Activated T-cell treated with anti-CD3 and anti-CD28 coated beads, Interleukin-2, amount 50 U/mL, for 72 hours (primary cell): Measurements from ENCODE around the gene MAGI2. TPM values are rescaled to one million over a fixed set of nuclear protein-coding genes. Genes with fewer than 3 reads are reported as not detected.

Experiments used
- ATAC-seq, 2 donors: fragments of 150-1000 bp; cut with Tn5 transposase; replicated peaks in 1 of 2; 2 replicates each; pipeline ENCODE4 v1.10.0; 2021; ENCODE audit warnings: moderate library complexity in 2 of 2, mild to moderate bottlenecking in 1 of 2
- DNase-seq, 2 donors: peaks; one replicate each; pipeline ENCODE4 v3.0.0; 2021 to 2022; ENCODE audit warnings: mixed read lengths in 1 of 2
- H3K27ac Mint-ChIP-seq: one replicate; pipeline ENCODE4 v1.8.0; 2022; ENCODE audit warnings: mild to moderate bottlenecking, moderate library complexity, mixed read lengths
- H3K27me3 Mint-ChIP-seq: one replicate; pipeline ENCODE4 v1.8.0; 2022; ENCODE audit warnings: low read depth, mixed read lengths
- H3K36me3 Mint-ChIP-seq, 2 donors: one replicate each; pipeline ENCODE4 v1.8.0; 2022; ENCODE audit warnings: mixed read lengths in 2 of 2, mild to moderate bottlenecking in 1 of 2; ENCODE audit not compliant: insufficient read depth in 2 of 2
- H3K4me1 Mint-ChIP-seq: one replicate; pipeline ENCODE4 v1.8.0; 2022; ENCODE audit warnings: low read depth, mixed read lengths
- H3K4me3 Mint-ChIP-seq, 2 donors: one replicate each; pipeline ENCODE4 v1.8.0; 2022; ENCODE audit warnings: mild to moderate bottlenecking in 2 of 2, mixed read lengths in 2 of 2, moderate library complexity in 2 of 2
- H3K9me3 Mint-ChIP-seq, 2 donors: one replicate each; pipeline ENCODE4 v1.8.0; 2022; ENCODE audit warnings: mixed read lengths in 2 of 2
- total RNA-seq, 2 donors: library from RNA; stranded (reverse); gene quantifications; one replicate each; pipeline ENCODE4 v1.2.3, GENCODE V29; 2022

The MAGI2 gene
- total RNA-seq, 2 donors from 2014 or later = 0.31 to 0.44 TPM

GRCh38 chr7:78121888-78122287, 1331.6 kb downstream of the MAGI2 start:
- no peaks in the 10 kb centered on the region for H3K27me3 Mint-ChIP-seq
- no peak overlapping the region for H3K27ac Mint-ChIP-seq
- H3K36me3 Mint-ChIP-seq = no peaks in the 10 kb centered on the region
- no peak for DNase-seq
- H3K4me3 Mint-ChIP-seq = no peak overlapping the region
- H3K9me3 Mint-ChIP-seq = no peaks in the 10 kb centered on the region
- no peak for ATAC-seq
- no peaks in the 10 kb centered on the region for H3K4me1 Mint-ChIP-seq

- H3K36me3 Mint-ChIP-seq = no peaks in the 10 kb centered on the region
- H3K4me3 Mint-ChIP-seq = no peak overlapping the region
- DNase-seq = no peak
- no peaks in the 10 kb centered on the region for H3K9me3 Mint-ChIP-seq
- no peaks in the 10 kb centered on the region for H3K4me1 Mint-ChIP-seq
- ATAC-seq = no peak
- peaks cover 19% of the 10 kb centered on the region for H3K27me3 Mint-ChIP-seq
- no peak overlapping the region for H3K27ac Mint-ChIP-seq
Measured at GRCh38 chr7:78118470-78118869, 1335.0 kb downstream of the MAGI2 start.

GRCh38 chr7:78115876-78116275, 1337.6 kb downstream of the MAGI2 start:
- no peak overlapping the region for H3K4me3 Mint-ChIP-seq
- no peak overlapping the region for H3K27ac Mint-ChIP-seq
- no peaks in the 10 kb centered on the region for H3K9me3 Mint-ChIP-seq
- DNase-seq (no peak), ATAC-seq (no peak)
- peaks cover 29% of the 10 kb centered on the region for H3K27me3 Mint-ChIP-seq
- H3K36me3 Mint-ChIP-seq = no peaks in the 10 kb centered on the region
- H3K4me1 Mint-ChIP-seq = no peaks in the 10 kb centered on the region

GRCh38 chr7:78114993-78115392, 1338.5 kb downstream of the MAGI2 start:
- H3K9me3 Mint-ChIP-seq = no peaks in the 10 kb centered on the region
- DNase-seq = no peak
- H3K27me3 Mint-ChIP-seq = peaks cover 29% of the 10 kb centered on the region
- no peaks in the 10 kb centered on the region for H3K4me1 Mint-ChIP-seq
- H3K4me3 Mint-ChIP-seq = no peak overlapping the region
- ATAC-seq = no peak
- H3K27ac Mint-ChIP-seq = no peak overlapping the region
- H3K36me3 Mint-ChIP-seq = no peaks in the 10 kb centered on the region

- Mint-ChIP-seq H3K27me3 (peaks cover 36% of the 10 kb centered on the region), H3K36me3 (peaks cover 0 to 2% of the 10 kb centered on the region in 2 donors), H3K9me3 (peaks cover 2% of the 10 kb centered on the region in 2 donors), H3K27ac (no peak overlapping the region), H3K4me3 (no peak overlapping the region), H3K4me1 (no peaks in the 10 kb centered on the region)
- ATAC-seq (no peak), DNase-seq (no peak)
Measured at GRCh38 chr7:78112488-78112887, 1341.0 kb downstream of the MAGI2 start.

- no peak overlapping the region for H3K4me3 Mint-ChIP-seq
Measured at GRCh38 chr7:78111386-78111785, 1342.1 kb downstream of the MAGI2 start.

GRCh38 chr7:78103475-78103874, 1350.0 kb downstream of the MAGI2 start:
- Mint-ChIP-seq H3K4me1 (no peaks in the 10 kb centered on the region), H3K27ac (no peak overlapping the region), H3K9me3 (peaks cover 2 to 4% of the 10 kb centered on the region in 2 donors), H3K27me3 (peaks cover 4% of the 10 kb centered on the region), H3K4me3 (no peak overlapping the region), H3K36me3 (peaks cover 0 to 1% of the 10 kb centered on the region in 2 donors)
- ATAC-seq (no peak), DNase-seq (no peak)

More at GRCh38 chr7:78111386-78111785, 1342.1 kb downstream of the MAGI2 start:
- H3K27me3 Mint-ChIP-seq = peaks cover 33% of the 10 kb centered on the region
- H3K4me1 Mint-ChIP-seq = no peaks in the 10 kb centered on the region
- DNase-seq (no peak), ATAC-seq (no peak)
- peaks cover 2 to 5% of the 10 kb centered on the region in 2 donors for H3K9me3 Mint-ChIP-seq
- H3K36me3 Mint-ChIP-seq = peaks cover 0 to 2% of the 10 kb centered on the region in 2 donors
- no peak overlapping the region for H3K27ac Mint-ChIP-seq

- ATAC-seq (no peak), DNase-seq (no peak)
- Mint-ChIP-seq H3K36me3 (peaks cover 0 to 2% of the 10 kb centered on the region in 2 donors), H3K9me3 (no peaks in the 10 kb centered on the region), H3K4me3 (no peak overlapping the region), H3K27me3 (peaks cover under 1% of the 10 kb centered on the region), H3K4me1 (no peaks in the 10 kb centered on the region), H3K27ac (no peak overlapping the region)
Measured at GRCh38 chr7:78101076-78101475, 1352.4 kb downstream of the MAGI2 start.

- DNase-seq (no peak), ATAC-seq (no peak)
- H3K4me3 Mint-ChIP-seq = no peak overlapping the region
- peaks cover 0 to 2% of the 10 kb centered on the region in 2 donors for H3K36me3 Mint-ChIP-seq
- H3K9me3 Mint-ChIP-seq = no peaks in the 10 kb centered on the region
- no peaks in the 10 kb centered on the region for H3K4me1 Mint-ChIP-seq
- H3K27me3 Mint-ChIP-seq = peaks cover 13% of the 10 kb centered on the region
- no peak overlapping the region for H3K27ac Mint-ChIP-seq
Measured at GRCh38 chr7:78099715-78100394, 1353.6 kb downstream of the MAGI2 start.

GRCh38 chr7:78095549-78095948, 1357.9 kb downstream of the MAGI2 start:
- Mint-ChIP-seq H3K27me3 (peaks cover 23% of the 10 kb centered on the region), H3K27ac (no peak overlapping the region), H3K4me1 (no peaks in the 10 kb centered on the region), H3K9me3 (no peaks in the 10 kb centered on the region), H3K4me3 (no peak overlapping the region), H3K36me3 (peaks cover 0 to 2% of the 10 kb centered on the region in 2 donors)
- no peak for ATAC-seq
- no peak for DNase-seq

GRCh38 chr7:78092331-78092730, 1361.1 kb downstream of the MAGI2 start:
- H3K27ac Mint-ChIP-seq = no peak overlapping the region

GRCh38 chr7:78090616-78091015, 1362.9 kb downstream of the MAGI2 start:
- Mint-ChIP-seq H3K9me3 (no peaks in the 10 kb centered on the region), H3K4me3 (no peak overlapping the region), H3K27me3 (peaks cover 18% of the 10 kb centered on the region), H3K36me3 (no peaks in the 10 kb centered on the region), H3K27ac (no peak overlapping the region), H3K4me1 (no peaks in the 10 kb centered on the region)
- ATAC-seq (no peak), DNase-seq (no peak)

More at GRCh38 chr7:78092331-78092730, 1361.1 kb downstream of the MAGI2 start:
- Mint-ChIP-seq H3K36me3 (peaks cover 0 to 2% of the 10 kb centered on the region in 2 donors), H3K4me3 (no peak overlapping the region), H3K27me3 (peaks cover 23% of the 10 kb centered on the region), H3K4me1 (no peaks in the 10 kb centered on the region), H3K9me3 (no peaks in the 10 kb centered on the region)
- ATAC-seq (no peak), DNase-seq (no peak)

- H3K27ac Mint-ChIP-seq = no peak overlapping the region
Measured at GRCh38 chr7:78083476-78084120, 1369.9 kb downstream of the MAGI2 start.

More at GRCh38 chr7:78083476-78084120, 1369.9 kb downstream of the MAGI2 start:
- DNase-seq (no peak), ATAC-seq (no peak)
- H3K4me1 Mint-ChIP-seq = no peaks in the 10 kb centered on the region
- H3K9me3 Mint-ChIP-seq = no peaks in the 10 kb centered on the region
- H3K4me3 Mint-ChIP-seq = no peak overlapping the region
- no peaks in the 10 kb centered on the region for H3K36me3 Mint-ChIP-seq
- H3K27me3 Mint-ChIP-seq = peaks cover 6% of the 10 kb centered on the region
